Measurements from ENCODE around the gene GUCA1A.

- no peak for TF ChIP-seq CTCF (IDR thresholded peaks at IDR 0.05)
- no peak for TF ChIP-seq POLR2AphosphoS5 (IDR thresholded peaks at IDR 0.05; ENCODE audit: low read depth, low read length)
These were observed 25.1 kb upstream of the GUCA1A start for GRCh38 chr6:42148058-42148457.

Measured in Panc1 (cell line).